A549 (cell line): ENCODE results near the gene MAST3. TPM values are rescaled to one million over a fixed set of nuclear protein-coding genes. Genes with fewer than 3 reads are reported as not detected.

Experiments
- ATAC-seq, 2 experiments: fragments of 200-7000 bp in 1 of 2; fragments of >200 bp in 1 of 2; cut with Nextera tagmentation in 1 of 2; cut with Tn5 transposase in 1 of 2; 3 replicates each; pipeline versions ENCODE4 v1.8.0 to v1.9.1; 2018 to 2020; ENCODE audit warnings: mild to moderate bottlenecking in 1 of 2, moderate library complexity in 1 of 2
- CTCF ChIA-PET: fragments of 300-600 bp; sonication (Branson Sonifier 250); formaldehyde crosslinking; extraction: SDS; loops from one replicate; lab custom pipeline; 2021; ENCODE audit warnings: antibody characterized with exemption, inconsistent platforms; lab: Yijun Ruan, JAX
- POLR2A ChIA-PET: fragments of 350-600 bp; formaldehyde crosslinking; extraction: SDS; loops from one replicate; lab custom pipeline; 2021; ENCODE audit warnings: antibody characterized with exemption, inconsistent platforms; lab: Yijun Ruan, JAX
- DNase-seq, 2 experiments: peaks; one replicate each; pipeline versions ENCODE4 v3.0.0 to v3.0.0-alpha.2; 2011 to 2016; ENCODE audit warnings: low read depth in 1 of 2, low spot score in 1 of 2
- FAIRE-seq: peaks from 2 replicates; lab custom pipeline; 2011; peaks lifted over from hg19 to GRCh38; lab: Jason Lieb, UNC
- H3K27ac ChIP-seq, 2 experiments: fragments of >200 bp; sonication (Bioruptor Twin); formaldehyde crosslinking; 3 replicates each; pipeline ENCODE4 v1.5.1; 2016 to 2017
- H3K4me1 ChIP-seq: fragments of >200 bp; sonication (Bioruptor Twin); formaldehyde crosslinking; 3 replicates; pipeline ENCODE4 v1.6.1; 2016
- H3K4me2 ChIP-seq: fragments of >200 bp; sonication (Bioruptor Twin); formaldehyde crosslinking; 3 replicates; pipeline ENCODE4 v1.6.1; 2016
- H3K4me3 ChIP-seq: fragments of >200 bp; sonication (Bioruptor Twin); formaldehyde crosslinking; 3 replicates; pipeline ENCODE4 v1.5.1; 2016
- H3K9me3 ChIP-seq: fragments of >200 bp; sonication (Bioruptor Twin); formaldehyde crosslinking; 3 replicates; pipeline ENCODE4 v1.6.1; 2016
- BCL3 ChIP-seq: fragments of >200 bp; sonication (Bioruptor Twin); formaldehyde crosslinking; IDR thresholded peaks from 3 replicates; pipeline ENCODE4 v1.6.1; 2016
- CBX2 ChIP-seq: fragments of 200-600 bp; sonication (generic); IDR thresholded peaks from 2 replicates; pipeline ENCODE4 v1.6.1; 2016; ENCODE audit warnings: low read depth, mild to moderate bottlenecking, borderline replicate concordance
- CEBPB ChIP-seq, 2 experiments: fragments of >200 bp in 1 of 2; sonication (Bioruptor Twin) in 1 of 2; formaldehyde crosslinking in 1 of 2; IDR thresholded peaks; 2 replicates each; pipeline ENCODE4 v1.6.1; 2012 to 2016
- CHD2 ChIP-seq: fragments of 150-350 bp; IDR thresholded peaks from 2 replicates; pipeline ENCODE4 v1.6.1; 2014; ENCODE audit warnings: low read length; ENCODE audit not compliant: partially characterized antibody
- CHD4 ChIP-seq: fragments of 200-600 bp; sonication (generic); IDR thresholded peaks from 2 replicates; pipeline ENCODE4 v1.6.1; 2016; ENCODE audit warnings: antibody characterized with exemption, mild to moderate bottlenecking, borderline replicate concordance
- CTCF ChIP-seq: fragments of >200 bp; sonication (Bioruptor Twin); formaldehyde crosslinking; IDR thresholded peaks from 3 replicates; pipeline ENCODE4 v1.5.1; 2016
- EHF ChIP-seq: fragments of 250-450 bp; sonication (Bioruptor Pico); IDR thresholded peaks from 2 replicates; pipeline ENCODE4 v1.5.0; 2020; ENCODE audit warnings: mild to moderate bottlenecking
- EHMT2 ChIP-seq: fragments of 200-600 bp; sonication (generic); IDR thresholded peaks from 2 replicates; pipeline ENCODE4 v1.6.1; 2016; ENCODE audit warnings: antibody characterized with exemption, low read depth, mild to moderate bottlenecking, moderate library complexity
- FOXS1 ChIP-seq: fragments of 250-450 bp; sonication (Bioruptor Pico); IDR thresholded peaks from 2 replicates; pipeline ENCODE4 v1.5.0; 2020; ENCODE audit warnings: mild to moderate bottlenecking, moderate library complexity
- HEYL ChIP-seq: fragments of 250-450 bp; sonication (Bioruptor Pico); IDR thresholded peaks from 2 replicates; pipeline ENCODE4 v1.8.0; 2021; ENCODE audit warnings: mild to moderate bottlenecking, moderate library complexity
- MAFK ChIP-seq: fragments of 450-650 bp; IDR thresholded peaks from 2 replicates; pipeline ENCODE4 v1.6.1; 2014; ENCODE audit not compliant: partially characterized antibody
- MAZ ChIP-seq: fragments of 150-350 bp; IDR thresholded peaks from 2 replicates; pipeline ENCODE4 v1.6.1; 2014; ENCODE audit warnings: antibody characterized with exemption, low read depth, low read length, borderline replicate concordance
- NFE2L2 ChIP-seq: fragments of 150-350 bp; conservative IDR thresholded peaks from 2 replicates; pipeline ENCODE4 v1.6.1; 2014; ENCODE audit warnings: low read length
- PBX3 ChIP-seq: IDR thresholded peaks from 2 replicates; pipeline ENCODE4 v1.6.1; 2012
- POLR2A ChIP-seq: IDR thresholded peaks from 2 replicates; pipeline ENCODE4 v1.6.1; 2012; ENCODE audit warnings: mild to moderate bottlenecking, low read length
- RNF2 ChIP-seq: fragments of 200-600 bp; sonication (generic); IDR thresholded peaks from 2 replicates; pipeline ENCODE4 v1.6.1; 2016; ENCODE audit warnings: low read depth, mild to moderate bottlenecking, antibody characterized with exemption, moderate library complexity, borderline replicate concordance
- SMC3 ChIP-seq: fragments of >200 bp; sonication (Bioruptor Twin); formaldehyde crosslinking; IDR thresholded peaks from 3 replicates; pipeline ENCODE4 v1.6.1; 2018; ENCODE audit warnings: inconsistent platforms
- TFCP2L1 ChIP-seq: fragments of 250-450 bp; sonication (Bioruptor Pico); IDR thresholded peaks from 2 replicates; pipeline ENCODE4 v1.5.0; 2021; ENCODE audit warnings: mild to moderate bottlenecking
- ZNF302 ChIP-seq: fragments of 250-450 bp; sonication (Bioruptor Pico); IDR thresholded peaks from 2 replicates; pipeline ENCODE4 v1.9.0; 2021; ENCODE audit warnings: inconsistent platforms, mild to moderate bottlenecking, moderate library complexity
- ZSCAN20 ChIP-seq: fragments of 250-450 bp; sonication (Bioruptor Pico); IDR thresholded peaks from 2 replicates; pipeline ENCODE4 v1.8.0; 2022; ENCODE audit warnings: mild to moderate bottlenecking, moderate library complexity
- WGBS: methylation state at CpG from one replicate; pipeline ENCODE4 v1.1.6; 2017; ENCODE audit errors: missing lambda C conversion rate; 5-methylcytosine and 5-hydroxymethylcytosine counted together
- polyA plus RNA-seq, 4 experiments: library from polyadenylated mRNA; depleted of rRNA in 3 of 4; stranded (reverse); fragments of >200 nt; fragmentation: RNase III in 1 of 4; extraction: RNeasy Plus Mini Kit Qiagen cat#74134 plus additional on column Dnase treatment in 1 of 4; gene quantifications; 2 replicates in 3 of 4; 3 replicates in 1 of 4; pipeline ENCODE4 v1.2.3, GENCODE V29; 2011 to 2017
- TF ChIP-seq, protein P1 (sequence below): IDR thresholded peaks from 2 replicates; pipeline ENCODE4 v1.6.1; 2012; ENCODE audit warnings: low read depth, borderline replicate concordance

Gene MAST3
- polyA plus RNA-seq, 2 of the 4 experiments (the other 2 are of a cell fraction) = 1.3 to 2.5 TPM

DNA sequence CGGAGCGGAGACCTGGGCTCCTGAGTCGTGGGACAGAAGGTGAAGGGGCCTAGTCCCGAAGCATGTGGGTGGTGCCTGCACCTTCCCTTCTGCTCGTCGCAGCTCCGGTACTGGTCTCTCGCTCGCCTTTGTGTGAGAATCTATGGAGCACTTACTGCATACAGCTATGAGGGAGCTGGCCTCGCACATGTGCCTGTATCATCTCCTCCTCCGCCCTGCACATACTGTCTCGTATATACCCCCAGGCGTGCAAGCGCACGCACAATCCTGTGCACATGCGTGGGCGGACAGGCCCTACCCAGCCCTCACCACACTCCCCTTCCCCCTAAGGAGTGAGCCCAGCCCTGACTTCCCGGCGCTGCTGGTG is 64.0 kb downstream of the MAST3 start (continued):
- TF ChIP-seq ZNF302 (no peak), HEYL (CRISPR knock-in tag) (no peak), FOXS1 (CRISPR knock-in tag) (no peak), ZSCAN20 (CRISPR knock-in tag) (no peak), POLR2A (no peak), CHD4 (no peak), CEBPB (IDR thresholded peaks at IDR 0.05) (no peak), CBX2 (no peak)
- TF ChIP-seq, all 56 proteins: peak for 0

GRCh38 chr19:18164072-18164471 is 66.5 kb downstream of the MAST3 start:
- TF ChIP-seq HEYL (CRISPR knock-in tag) = no peak
- TF ChIP-seq RNF2 = no peak
- no peak for TF ChIP-seq CTCF
- no peak for TF ChIP-seq SMC3
- TF ChIP-seq MAZ = no peak
- no peak for TF ChIP-seq TFCP2L1 (CRISPR knock-in tag)
- TF ChIP-seq MAFK = no peak
- no peak for TF ChIP-seq PBX3
- TF ChIP-seq EHMT2 = no peak
- TF ChIP-seq CBX2 = no peak
- no peak for TF ChIP-seq BCL3
- TF ChIP-seq FOXS1 (CRISPR knock-in tag) = no peak
- TF ChIP-seq NFE2L2 = no peak
- TF ChIP-seq EHF (CRISPR knock-in tag) = no peak
- no peak for TF ChIP-seq CHD4
- no peak for TF ChIP-seq CHD2
- no peak for TF ChIP-seq ZNF302
- TF ChIP-seq ZSCAN20 (CRISPR knock-in tag) = no peak
- TF ChIP-seq, protein P1, sequence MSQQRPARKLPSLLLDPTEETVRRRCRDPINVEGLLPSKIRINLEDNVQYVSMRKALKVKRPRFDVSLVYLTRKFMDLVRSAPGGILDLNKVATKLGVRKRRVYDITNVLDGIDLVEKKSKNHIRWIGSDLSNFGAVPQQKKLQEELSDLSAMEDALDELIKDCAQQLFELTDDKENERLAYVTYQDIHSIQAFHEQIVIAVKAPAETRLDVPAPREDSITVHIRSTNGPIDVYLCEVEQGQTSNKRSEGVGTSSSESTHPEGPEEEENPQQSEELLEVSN = no peak
- TF ChIP-seq, all 56 proteins: peak for 0
- Histone ChIP-seq H3K27ac (no peak overlapping the region), H3K4me2 (no peak overlapping the region), H3K4me1 (peaks cover 6% of the 10 kb centered on the region; the same call in 2 of the 3 replicates), H3K9me3 (no peaks in the 10 kb centered on the region), H3K4me3 (no peak overlapping the region)
- ChIA-PET POLR2A (interaction anchor here (0.6 kb wide), 1 partner anchor 13 kb away, joined by 3 read pairs; no protein-coding TSS in a partner anchor), CTCF (interaction anchor here (1.0 to 2.2 kb wide), 3 partner anchors 27 to 87 kb away, joined by 3 to 7 read pairs (median 5); no protein-coding TSS in a partner anchor)
- ATAC-seq = no peak
- DNase-seq = no peak
- WGBS = 98% methylated on average over 7 of the region's 7 CpGs
- FAIRE-seq = no peak
